ENCODE data around the gene TMBIM1.
"Not testable (repeated sequence)": the region's sequence is repeated elsewhere in the genome, so short reads cannot be mapped to it uniquely, and the experiment has no call there.

The TMBIM1 gene

DNA sequence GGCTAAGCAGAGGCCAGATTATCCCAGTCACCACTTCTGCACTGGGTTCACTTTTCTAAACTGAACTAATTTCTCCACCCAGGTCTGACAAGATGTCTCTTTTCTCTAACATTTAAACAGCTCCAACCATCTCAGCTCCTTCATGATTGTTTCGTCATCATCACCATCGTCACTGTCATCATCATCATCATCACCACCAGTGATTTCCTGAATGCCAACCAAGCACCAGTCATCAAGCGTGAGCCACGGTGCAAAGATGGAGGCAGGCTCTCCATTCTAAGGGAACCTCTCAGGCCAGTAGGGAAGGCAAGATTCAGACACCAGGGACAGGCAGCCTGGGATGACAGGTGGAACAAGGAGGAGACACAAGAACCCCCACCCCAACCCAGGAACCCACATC is 25.5 kb upstream of the TMBIM1 start:
- no peak for DNase-seq (ENCODE audit: low spot score)
- TF ChIP-seq, protein P1, sequence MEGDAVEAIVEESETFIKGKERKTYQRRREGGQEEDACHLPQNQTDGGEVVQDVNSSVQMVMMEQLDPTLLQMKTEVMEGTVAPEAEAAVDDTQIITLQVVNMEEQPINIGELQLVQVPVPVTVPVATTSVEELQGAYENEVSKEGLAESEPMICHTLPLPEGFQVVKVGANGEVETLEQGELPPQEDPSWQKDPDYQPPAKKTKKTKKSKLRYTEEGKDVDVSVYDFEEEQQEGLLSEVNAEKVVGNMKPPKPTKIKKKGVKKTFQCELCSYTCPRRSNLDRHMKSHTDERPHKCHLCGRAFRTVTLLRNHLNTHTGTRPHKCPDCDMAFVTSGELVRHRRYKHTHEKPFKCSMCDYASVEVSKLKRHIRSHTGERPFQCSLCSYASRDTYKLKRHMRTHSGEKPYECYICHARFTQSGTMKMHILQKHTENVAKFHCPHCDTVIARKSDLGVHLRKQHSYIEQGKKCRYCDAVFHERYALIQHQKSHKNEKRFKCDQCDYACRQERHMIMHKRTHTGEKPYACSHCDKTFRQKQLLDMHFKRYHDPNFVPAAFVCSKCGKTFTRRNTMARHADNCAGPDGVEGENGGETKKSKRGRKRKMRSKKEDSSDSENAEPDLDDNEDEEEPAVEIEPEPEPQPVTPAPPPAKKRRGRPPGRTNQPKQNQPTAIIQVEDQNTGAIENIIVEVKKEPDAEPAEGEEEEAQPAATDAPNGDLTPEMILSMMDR (IDR thresholded peaks at IDR 0.05), result no peak
- no peak overlapping the region for H3K4me3 ChIP-seq
- no peak overlapping the region for H3K27ac ChIP-seq

DNA sequence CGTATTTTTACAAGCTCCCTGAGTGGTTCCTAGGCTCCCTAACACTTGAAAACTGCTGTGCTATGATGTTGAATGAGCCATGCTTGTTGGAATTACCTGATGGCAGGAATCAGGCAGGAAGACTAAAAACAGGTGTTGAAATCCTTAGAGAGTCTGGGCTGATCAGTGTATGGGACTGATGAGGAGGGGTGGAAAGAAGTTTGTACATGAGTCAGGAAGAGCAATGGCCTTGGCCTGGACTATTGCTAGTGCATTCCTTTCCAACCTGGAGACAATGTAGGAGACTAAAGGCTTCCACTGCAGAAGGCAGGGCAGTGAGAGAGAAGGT is 25.0 kb upstream of the TMBIM1 start:
- TF ChIP-seq, protein P1 (IDR thresholded peaks at IDR 0.05), result no peak

DNA sequence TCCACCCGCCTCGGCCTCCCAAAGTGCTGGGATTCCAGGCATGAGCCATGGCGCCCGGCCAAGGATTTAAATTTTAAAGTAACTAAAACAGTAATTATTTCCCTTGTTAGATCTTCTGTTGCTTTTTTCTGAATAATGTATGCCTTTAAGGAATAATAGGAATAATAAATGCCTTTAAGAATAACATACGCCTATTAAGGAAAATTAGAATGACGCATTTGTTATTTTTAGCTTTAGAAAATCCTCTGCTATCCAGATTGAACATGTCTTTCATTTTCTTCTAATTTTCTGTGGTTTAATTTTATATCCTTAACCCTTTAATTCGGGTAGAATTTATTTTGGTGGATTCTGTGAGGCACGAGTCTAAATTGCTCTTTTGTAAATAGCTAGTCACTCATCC is 23.1 kb upstream of the TMBIM1 start:
- Histone ChIP-seq H3K27ac (no peak overlapping the region), H3K4me3 (no peak overlapping the region)
- no peak for DNase-seq (ENCODE audit: low spot score)
- TF ChIP-seq, protein P1 (IDR thresholded peaks at IDR 0.05), result no peak

More for the DNA sequence above, 25.0 kb upstream of the TMBIM1 start:
- H3K27ac ChIP-seq, result no peak overlapping the region
- DNase-seq (ENCODE audit: low spot score), result no peak
- no peak overlapping the region for H3K4me3 ChIP-seq

DNA sequence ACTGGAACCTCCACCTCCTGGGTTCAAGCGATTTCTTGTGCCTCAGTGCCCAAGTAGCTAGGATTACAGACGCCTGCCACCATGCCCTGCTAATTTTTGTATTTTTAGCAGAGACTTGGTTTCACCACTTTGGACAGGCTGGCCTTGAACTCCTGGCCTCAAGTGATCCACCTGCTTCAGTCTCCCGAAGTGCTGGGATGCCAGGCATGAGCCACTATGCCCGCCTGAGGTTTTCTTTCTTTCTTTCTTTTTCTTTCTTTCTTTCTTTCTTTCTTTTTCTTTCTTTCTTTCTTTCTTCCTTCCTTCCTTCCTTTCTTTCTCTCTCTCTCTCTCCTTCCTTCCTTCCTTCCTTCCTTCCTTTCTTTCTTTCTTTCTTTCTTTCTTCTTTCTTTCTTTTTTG is 22.5 kb upstream of the TMBIM1 start:
- not testable (repeated sequence) for H3K4me3 ChIP-seq; H3K27ac ChIP-seq; DNase-seq (ENCODE audit: low spot score)

DNA sequence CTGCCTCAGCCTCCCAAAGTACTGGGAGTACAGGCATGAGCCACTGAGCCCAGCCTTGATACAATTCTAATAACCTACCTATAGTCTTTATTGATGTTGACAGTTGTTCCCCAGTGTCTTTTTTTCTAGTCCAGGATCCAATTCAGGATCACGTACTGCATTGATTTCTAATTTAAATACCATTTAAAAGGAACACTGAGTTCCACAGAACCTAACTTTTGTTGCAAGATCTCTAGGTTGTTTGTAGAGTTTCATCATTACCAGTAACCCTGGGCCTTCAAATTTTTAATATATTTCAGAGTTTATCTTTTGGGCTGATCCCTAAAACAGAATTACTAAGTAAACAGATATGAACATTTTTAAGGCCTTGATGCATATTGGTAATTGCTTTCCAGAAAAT is 21.1 kb upstream of the TMBIM1 start:
- TF ChIP-seq, protein P1 (IDR thresholded peaks at IDR 0.05), result no peak
- DNase-seq (ENCODE audit: low spot score), result no peak
- no peak overlapping the region for H3K27ac ChIP-seq
- no peak overlapping the region for H3K4me3 ChIP-seq

DNA sequence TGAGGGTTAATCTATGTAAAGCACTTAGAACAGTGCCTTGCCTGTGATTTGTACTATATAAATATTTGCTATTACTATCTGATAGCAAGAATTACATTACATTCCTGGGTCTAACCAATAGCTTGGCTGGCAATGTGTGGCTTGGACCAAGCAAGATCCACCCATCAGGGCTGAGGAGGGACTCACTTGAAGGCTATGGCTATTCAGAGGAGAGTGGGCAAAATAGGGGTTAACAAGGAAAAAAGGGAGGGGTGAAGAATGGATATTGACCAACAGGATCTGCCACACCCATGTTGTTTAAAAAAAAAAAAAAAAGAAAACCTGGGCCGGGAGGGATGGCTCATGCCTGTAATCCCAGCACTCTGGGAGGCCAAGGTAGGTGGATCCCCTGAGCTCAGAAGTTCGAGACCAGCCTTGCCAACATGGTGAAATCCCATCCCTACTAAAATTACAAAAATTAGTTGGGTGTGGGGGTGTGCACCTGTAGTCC is 20.0 kb upstream of the TMBIM1 start:
- DNase-seq (ENCODE audit: low spot score), result no peak
- no peak overlapping the region for H3K4me3 ChIP-seq
- no peak overlapping the region for H3K27ac ChIP-seq
- TF ChIP-seq, protein P1 (IDR thresholded peaks at IDR 0.05), result no peak

DNA sequence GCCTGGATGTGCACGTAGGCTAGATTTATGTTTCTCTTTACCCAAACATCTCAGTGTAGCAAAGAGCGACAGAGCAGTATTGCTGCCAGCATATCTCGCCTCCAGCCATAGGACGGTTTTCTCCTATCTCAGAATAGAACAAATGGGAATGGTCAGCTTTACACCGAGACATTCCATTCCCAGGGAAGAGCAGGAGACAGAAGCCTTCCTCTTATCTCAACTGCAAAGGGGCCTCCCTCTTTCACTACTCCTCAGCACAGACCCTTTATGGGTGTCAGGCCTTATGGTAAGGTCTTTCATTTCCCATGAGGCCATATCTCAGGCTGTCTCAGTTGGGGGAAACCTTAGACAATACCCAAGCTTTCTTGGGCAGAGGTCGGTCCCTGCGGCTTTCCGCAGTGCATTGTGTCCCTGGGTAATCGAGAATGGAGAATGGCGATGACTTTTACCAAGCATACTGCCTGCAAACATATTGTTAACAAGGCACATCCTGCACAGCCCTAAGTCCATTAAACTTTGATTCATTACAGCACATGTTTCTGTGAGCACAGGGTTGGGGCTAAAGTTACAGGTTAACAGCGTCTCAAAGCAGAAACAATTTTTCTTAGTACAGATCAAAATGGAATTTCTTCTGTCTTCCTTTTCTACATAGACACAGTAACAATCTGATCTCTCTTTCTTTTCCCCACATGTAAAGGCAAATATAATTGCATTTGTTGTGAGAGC is 19.4 kb upstream of the TMBIM1 start:
- H3K27ac ChIP-seq; H3K4me3 ChIP-seq; DNase-seq (ENCODE audit: low spot score): not testable (repeated sequence)

DNA sequence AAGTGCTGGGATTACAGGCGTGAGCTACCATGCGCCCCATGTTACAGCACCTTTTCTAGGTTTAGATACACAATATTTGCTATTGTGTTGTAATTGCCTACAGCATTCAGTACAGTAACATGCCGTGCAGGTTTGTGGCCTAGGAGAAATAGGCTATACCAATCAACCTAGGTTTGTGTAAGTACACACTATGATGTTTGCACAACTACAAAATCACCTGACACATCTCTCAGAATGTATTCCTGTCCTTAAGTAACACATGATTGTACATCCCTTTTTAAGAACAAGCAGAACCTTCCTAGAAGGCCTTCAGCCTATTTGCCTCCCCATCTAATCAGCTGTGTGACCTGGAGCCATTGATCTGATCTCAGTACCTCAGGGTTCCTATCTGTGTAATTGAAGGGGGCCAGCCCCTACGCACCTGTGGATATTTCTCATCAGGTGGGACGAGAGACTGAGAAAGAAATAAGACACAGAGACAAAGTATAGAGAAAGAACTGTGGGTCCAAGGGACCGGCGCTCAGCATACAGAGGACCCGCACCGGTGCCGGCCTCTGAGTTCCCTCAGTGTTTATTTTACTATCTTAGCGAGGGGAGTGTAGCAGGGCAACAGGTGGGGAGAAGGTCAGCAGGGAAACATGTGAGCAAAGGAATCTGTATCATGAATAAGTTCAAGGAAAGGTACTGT is 18.7 kb upstream of the TMBIM1 start:
- no peak overlapping the region for H3K27ac ChIP-seq
- TF ChIP-seq, protein P1 (IDR thresholded peaks at IDR 0.05), result no peak

More for the DNA sequence above, 18.7 kb upstream of the TMBIM1 start:
- no peak for DNase-seq (ENCODE audit: low spot score)
- H3K4me3 ChIP-seq, result no peak overlapping the region
